ENCODE measurements around the gene TRIM33.

TRIM33 gene

DNA sequence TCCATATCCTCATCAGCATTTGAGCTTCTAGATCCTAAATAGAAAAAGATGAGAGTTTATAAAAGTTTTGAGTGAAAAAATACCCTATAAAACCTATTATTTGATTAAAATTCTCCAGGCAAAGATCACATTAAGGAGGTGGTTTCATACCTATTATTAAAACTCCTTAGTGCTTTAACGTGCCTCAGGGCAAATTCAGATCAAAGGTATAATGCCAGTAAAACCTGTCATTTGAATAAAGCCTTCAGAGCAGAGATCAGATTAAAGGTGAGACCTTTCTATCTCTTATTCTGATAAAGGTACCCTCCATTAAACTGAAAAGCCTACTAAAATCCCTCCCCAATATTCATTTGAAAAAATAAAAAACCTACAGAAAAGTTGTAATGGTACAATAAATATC lies 34.3 kb upstream of the TRIM33 start:
- no peak overlapping the region for H3K27ac ChIP-seq (ENCODE audit: low read depth, low read length)
- H3K4me3 ChIP-seq (ENCODE audit: low read depth in 1 of 2, low read length in 2 of 2): no peak overlapping the region
- H3K27me3 ChIP-seq (ENCODE audit: control insufficient read depth in 1 of 2, insufficient read depth in 2 of 2, low read length in 2 of 2): no peaks in the 10 kb centered on the region
- H3K4me1 ChIP-seq (ENCODE audit: control insufficient read depth in 1 of 2, insufficient read depth in 2 of 2, low read length in 2 of 2): no peaks in the 10 kb centered on the region
- no peak overlapping the region for H3K9ac ChIP-seq (ENCODE audit: low read depth in 1 of 2, low read length in 2 of 2)
- H3K36me3 ChIP-seq (ENCODE audit: control insufficient read depth in 1 of 2, insufficient read depth in 2 of 2, low read length in 2 of 2): no peaks in the 10 kb centered on the region
- no peaks in the 10 kb centered on the region for H3K9me3 ChIP-seq (ENCODE audit: control insufficient read depth in 1 of 2, low read length in 2 of 2)

DNA sequence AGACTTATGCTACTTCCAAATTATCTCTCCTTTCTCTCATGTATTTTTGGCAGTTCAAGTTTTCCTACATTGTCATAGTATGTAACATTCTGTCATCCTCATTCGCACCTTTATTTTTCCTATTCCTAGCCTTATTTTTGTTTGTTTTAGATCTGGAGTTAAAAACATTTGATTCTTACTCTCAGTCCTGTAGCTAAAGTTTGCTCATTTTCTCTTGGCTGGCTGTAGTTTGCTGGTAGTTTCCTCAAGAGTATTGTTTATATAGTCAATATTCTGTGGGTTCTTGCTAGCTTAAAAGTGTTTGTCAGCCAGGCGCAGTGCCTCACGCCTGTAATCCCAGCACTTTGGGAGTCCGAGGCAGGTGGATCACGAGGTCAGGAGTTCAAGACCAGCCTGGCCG lies 29.8 kb upstream of the TRIM33 start:
- H3K9ac ChIP-seq (ENCODE audit: low read depth in 1 of 2, low read length in 2 of 2): no peak overlapping the region

DNA sequence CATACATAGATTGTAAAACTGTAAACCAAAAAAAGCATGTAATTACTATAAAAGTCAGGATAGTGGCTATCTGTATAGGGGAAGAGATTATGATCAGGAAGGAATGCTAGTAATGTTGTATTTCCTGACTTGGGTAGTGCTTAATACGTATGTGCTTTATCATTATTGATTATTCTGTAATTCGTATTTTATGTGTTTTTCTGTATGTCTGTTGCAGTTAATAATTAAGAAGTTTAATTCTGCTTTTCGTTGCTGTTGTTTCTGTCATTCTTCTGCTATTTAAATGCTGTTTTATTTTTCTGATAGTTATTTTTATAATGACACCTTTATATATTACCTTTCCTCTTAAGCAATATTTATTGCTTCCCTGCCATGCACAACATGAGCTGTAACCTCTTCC lies 29.3 kb upstream of the TRIM33 start:
- H3K27me3 ChIP-seq (ENCODE audit: control insufficient read depth in 1 of 2, insufficient read depth in 2 of 2, low read length in 2 of 2): no peaks in the 10 kb centered on the region
- H3K36me3 ChIP-seq (ENCODE audit: control insufficient read depth in 1 of 2, insufficient read depth in 2 of 2, low read length in 2 of 2): no peaks in the 10 kb centered on the region
- H3K4me3 ChIP-seq (ENCODE audit: low read depth in 1 of 2, low read length in 2 of 2): no peak overlapping the region
- no peak overlapping the region for H3K27ac ChIP-seq (ENCODE audit: low read depth, low read length)
- H3K9me3 ChIP-seq (ENCODE audit: control insufficient read depth in 1 of 2, low read length in 2 of 2): no peaks in the 10 kb centered on the region
- H3K4me1 ChIP-seq (ENCODE audit: control insufficient read depth in 1 of 2, insufficient read depth in 2 of 2, low read length in 2 of 2): no peaks in the 10 kb centered on the region
- H3K9ac ChIP-seq (ENCODE audit: low read depth in 1 of 2, low read length in 2 of 2): no peak overlapping the region

More for the DNA sequence above, 29.8 kb upstream of the TRIM33 start:
- Histone ChIP-seq H3K27ac (ENCODE audit: low read depth, low read length) (no peak overlapping the region), H3K27me3 (ENCODE audit: control insufficient read depth in 1 of 2, insufficient read depth in 2 of 2, low read length in 2 of 2) (no peaks in the 10 kb centered on the region), H3K4me3 (ENCODE audit: low read depth in 1 of 2, low read length in 2 of 2) (no peak overlapping the region), H3K36me3 (ENCODE audit: control insufficient read depth in 1 of 2, insufficient read depth in 2 of 2, low read length in 2 of 2) (no peaks in the 10 kb centered on the region), H3K9me3 (ENCODE audit: control insufficient read depth in 1 of 2, low read length in 2 of 2) (no peaks in the 10 kb centered on the region), H3K4me1 (ENCODE audit: control insufficient read depth in 1 of 2, insufficient read depth in 2 of 2, low read length in 2 of 2) (no peaks in the 10 kb centered on the region)

DNA sequence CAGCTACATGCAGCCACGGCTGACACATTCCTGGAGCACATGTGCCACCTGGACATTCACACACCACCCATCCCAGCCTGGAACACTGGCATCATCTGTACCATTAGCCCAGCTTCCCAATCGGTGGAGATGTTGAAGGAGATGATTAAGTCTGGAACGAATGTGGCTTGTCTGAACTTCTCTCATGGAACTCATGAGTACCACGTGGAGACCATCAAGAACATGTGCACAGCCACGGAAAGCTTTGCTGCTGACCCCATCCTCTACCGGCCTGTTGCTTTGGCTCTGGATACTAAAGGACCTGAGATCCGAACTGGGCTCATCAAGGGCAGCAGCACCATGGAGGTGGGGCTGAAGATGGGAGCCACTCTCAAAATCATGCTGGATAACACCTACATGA lies 25.0 kb upstream of the TRIM33 start:
- Histone ChIP-seq H3K9me3 (ENCODE audit: control insufficient read depth in 1 of 2, low read length in 2 of 2) (no peaks in the 10 kb centered on the region), H3K9ac (ENCODE audit: low read depth in 1 of 2, low read length in 2 of 2) (no peak overlapping the region), H3K27me3 (ENCODE audit: control insufficient read depth in 1 of 2, insufficient read depth in 2 of 2, low read length in 2 of 2) (no peaks in the 10 kb centered on the region), H3K4me3 (ENCODE audit: low read depth in 1 of 2, low read length in 2 of 2) (no peak overlapping the region), H3K27ac (ENCODE audit: low read depth, low read length) (no peak overlapping the region), H3K36me3 (ENCODE audit: control insufficient read depth in 1 of 2, insufficient read depth in 2 of 2, low read length in 2 of 2) (no peaks in the 10 kb centered on the region), H3K4me1 (ENCODE audit: control insufficient read depth in 1 of 2, insufficient read depth in 2 of 2, low read length in 2 of 2) (no peaks in the 10 kb centered on the region)

DNA sequence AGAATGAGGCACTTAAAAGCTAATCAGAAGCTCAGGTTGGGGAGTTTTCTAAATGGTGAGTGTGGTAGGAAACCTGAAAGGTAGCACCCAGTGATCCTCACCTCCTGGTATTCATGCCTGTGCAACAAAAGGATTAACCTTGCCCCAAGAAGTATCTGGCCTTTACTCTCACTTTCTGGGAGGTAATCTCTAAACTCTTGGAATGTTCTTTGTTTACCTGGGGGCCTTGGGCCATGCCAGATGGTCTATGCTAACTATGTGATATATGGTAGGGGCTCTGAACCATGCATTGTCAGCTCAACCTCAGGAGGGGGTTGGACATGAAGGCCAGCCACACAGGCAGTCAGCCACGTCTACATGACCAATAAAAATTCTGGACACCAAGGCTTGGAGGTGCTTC lies 24.4 kb upstream of the TRIM33 start:
- no peak overlapping the region for H3K4me3 ChIP-seq (ENCODE audit: low read depth in 1 of 2, low read length in 2 of 2)
- no peak overlapping the region for H3K27ac ChIP-seq (ENCODE audit: low read depth, low read length)
- H3K9ac ChIP-seq (ENCODE audit: low read depth in 1 of 2, low read length in 2 of 2): no peak overlapping the region
- no peaks in the 10 kb centered on the region for H3K36me3 ChIP-seq (ENCODE audit: control insufficient read depth in 1 of 2, insufficient read depth in 2 of 2, low read length in 2 of 2)
- no peaks in the 10 kb centered on the region for H3K4me1 ChIP-seq (ENCODE audit: control insufficient read depth in 1 of 2, insufficient read depth in 2 of 2, low read length in 2 of 2)
- no peaks in the 10 kb centered on the region for H3K27me3 ChIP-seq (ENCODE audit: control insufficient read depth in 1 of 2, insufficient read depth in 2 of 2, low read length in 2 of 2)
- no peaks in the 10 kb centered on the region for H3K9me3 ChIP-seq (ENCODE audit: control insufficient read depth in 1 of 2, low read length in 2 of 2)

DNA sequence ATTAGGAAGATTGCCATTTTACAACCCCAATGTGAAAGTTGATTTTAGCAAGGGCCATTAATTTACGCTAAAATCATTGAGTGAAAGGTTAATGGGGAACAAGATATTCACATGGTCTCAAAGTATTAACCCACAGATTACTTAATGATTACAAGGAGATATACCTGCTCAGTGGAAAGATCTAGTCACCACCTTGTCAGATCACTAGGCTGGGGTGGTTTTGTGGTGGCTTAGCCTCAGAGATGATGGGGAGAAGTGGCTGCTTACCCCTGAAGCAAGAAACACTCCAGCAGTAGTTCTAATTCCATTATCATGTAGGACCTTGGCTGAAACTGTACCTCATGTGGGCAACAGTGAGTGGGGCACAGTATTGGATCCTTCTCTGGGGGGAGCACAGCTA lies 20.1 kb upstream of the TRIM33 start:
- Histone ChIP-seq H3K4me1 (ENCODE audit: control insufficient read depth in 1 of 2, insufficient read depth in 2 of 2, low read length in 2 of 2) (no peaks in the 10 kb centered on the region), H3K9me3 (ENCODE audit: control insufficient read depth in 1 of 2, low read length in 2 of 2) (no peaks in the 10 kb centered on the region), H3K27ac (ENCODE audit: low read depth, low read length) (no peak overlapping the region), H3K4me3 (ENCODE audit: low read depth in 1 of 2, low read length in 2 of 2) (no peak overlapping the region), H3K9ac (ENCODE audit: low read depth in 1 of 2, low read length in 2 of 2) (no peak overlapping the region), H3K36me3 (ENCODE audit: control insufficient read depth in 1 of 2, insufficient read depth in 2 of 2, low read length in 2 of 2) (no peaks in the 10 kb centered on the region), H3K27me3 (ENCODE audit: control insufficient read depth in 1 of 2, insufficient read depth in 2 of 2, low read length in 2 of 2) (no peaks in the 10 kb centered on the region)

DNA sequence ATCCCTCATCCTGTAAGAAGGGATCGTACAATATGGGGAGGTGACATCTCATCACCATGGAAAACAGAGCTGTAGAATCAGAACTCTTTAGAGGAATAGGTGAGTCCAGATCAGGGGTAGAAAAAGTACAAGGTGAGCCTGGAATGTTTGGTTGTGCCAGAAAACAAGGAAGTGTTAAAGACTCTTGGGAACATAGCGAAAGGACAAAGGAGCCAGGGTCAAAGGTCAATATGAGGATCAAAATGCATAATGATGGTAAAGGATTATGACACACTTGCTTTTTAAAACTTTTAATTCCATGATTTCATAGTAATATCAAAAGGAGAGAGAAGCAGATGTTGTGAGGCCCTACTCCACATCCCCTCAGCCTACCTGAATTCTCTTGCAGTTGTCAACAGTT lies 19.2 kb upstream of the TRIM33 start:
- Histone ChIP-seq H3K27ac (ENCODE audit: low read depth, low read length) (no peak overlapping the region), H3K27me3 (ENCODE audit: control insufficient read depth in 1 of 2, insufficient read depth in 2 of 2, low read length in 2 of 2) (no peaks in the 10 kb centered on the region), H3K9me3 (ENCODE audit: control insufficient read depth in 1 of 2, low read length in 2 of 2) (no peaks in the 10 kb centered on the region), H3K36me3 (ENCODE audit: control insufficient read depth in 1 of 2, insufficient read depth in 2 of 2, low read length in 2 of 2) (no peaks in the 10 kb centered on the region), H3K9ac (ENCODE audit: low read depth in 1 of 2, low read length in 2 of 2) (no peak overlapping the region), H3K4me1 (ENCODE audit: control insufficient read depth in 1 of 2, insufficient read depth in 2 of 2, low read length in 2 of 2) (no peaks in the 10 kb centered on the region), H3K4me3 (ENCODE audit: low read depth in 1 of 2, low read length in 2 of 2) (no peak overlapping the region)

DNA sequence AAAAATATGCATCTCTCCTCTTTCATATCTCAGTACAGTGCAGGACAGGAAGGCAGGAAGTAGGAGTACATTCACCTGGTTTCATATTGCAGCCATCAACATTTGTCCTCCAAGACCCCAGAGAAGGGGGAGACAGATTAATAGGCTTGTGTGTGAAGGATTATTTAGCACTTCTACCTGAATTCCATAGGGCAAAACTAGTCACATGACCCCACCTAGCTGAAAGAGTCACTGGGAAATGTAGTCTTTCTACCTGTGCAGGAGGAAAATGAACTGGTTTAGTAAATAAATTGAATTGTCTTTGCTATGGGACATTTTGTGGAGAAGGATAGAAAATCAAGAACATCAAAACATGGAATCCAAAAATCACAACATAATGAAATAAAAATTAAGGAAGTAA lies 13.9 kb upstream of the TRIM33 start:
- H3K9ac ChIP-seq (ENCODE audit: low read depth in 1 of 2, low read length in 2 of 2): no peak overlapping the region
- H3K9me3 ChIP-seq (ENCODE audit: control insufficient read depth in 1 of 2, low read length in 2 of 2): no peaks in the 10 kb centered on the region
- no peak overlapping the region for H3K4me3 ChIP-seq (ENCODE audit: low read depth in 1 of 2, low read length in 2 of 2)
- no peak overlapping the region for H3K27ac ChIP-seq (ENCODE audit: low read depth, low read length)
- no peaks in the 10 kb centered on the region for H3K4me1 ChIP-seq (ENCODE audit: control insufficient read depth in 1 of 2, insufficient read depth in 2 of 2, low read length in 2 of 2)
- H3K27me3 ChIP-seq (ENCODE audit: control insufficient read depth in 1 of 2, insufficient read depth in 2 of 2, low read length in 2 of 2): no peaks in the 10 kb centered on the region
- H3K36me3 ChIP-seq (ENCODE audit: control insufficient read depth in 1 of 2, insufficient read depth in 2 of 2, low read length in 2 of 2): no peaks in the 10 kb centered on the region

DNA sequence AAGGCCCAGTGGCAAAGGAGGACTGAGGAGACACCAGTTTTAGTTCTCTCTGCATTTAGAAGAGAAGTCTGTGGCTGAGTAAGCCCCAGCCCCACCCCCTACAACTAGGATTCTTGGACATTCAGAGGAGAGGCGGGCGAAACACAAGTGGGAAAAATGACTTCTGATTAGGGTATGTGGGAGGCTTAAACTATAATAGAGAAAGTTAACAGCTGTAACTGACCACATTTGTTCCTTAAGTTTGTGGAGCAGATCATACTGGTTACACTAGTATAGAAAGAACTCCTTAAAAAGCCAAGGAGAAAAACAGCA lies 11.2 kb upstream of the TRIM33 start:
- Histone ChIP-seq H3K4me1 (ENCODE audit: control insufficient read depth in 1 of 2, insufficient read depth in 2 of 2, low read length in 2 of 2) (no peaks in the 10 kb centered on the region), H3K4me3 (ENCODE audit: low read depth in 1 of 2, low read length in 2 of 2) (no peak overlapping the region), H3K9me3 (ENCODE audit: control insufficient read depth in 1 of 2, low read length in 2 of 2) (no peaks in the 10 kb centered on the region), H3K9ac (ENCODE audit: low read depth in 1 of 2, low read length in 2 of 2) (no peak overlapping the region), H3K27ac (ENCODE audit: low read depth, low read length) (no peak overlapping the region), H3K36me3 (ENCODE audit: control insufficient read depth in 1 of 2, insufficient read depth in 2 of 2, low read length in 2 of 2) (no peaks in the 10 kb centered on the region), H3K27me3 (ENCODE audit: control insufficient read depth in 1 of 2, insufficient read depth in 2 of 2, low read length in 2 of 2) (no peaks in the 10 kb centered on the region)

DNA sequence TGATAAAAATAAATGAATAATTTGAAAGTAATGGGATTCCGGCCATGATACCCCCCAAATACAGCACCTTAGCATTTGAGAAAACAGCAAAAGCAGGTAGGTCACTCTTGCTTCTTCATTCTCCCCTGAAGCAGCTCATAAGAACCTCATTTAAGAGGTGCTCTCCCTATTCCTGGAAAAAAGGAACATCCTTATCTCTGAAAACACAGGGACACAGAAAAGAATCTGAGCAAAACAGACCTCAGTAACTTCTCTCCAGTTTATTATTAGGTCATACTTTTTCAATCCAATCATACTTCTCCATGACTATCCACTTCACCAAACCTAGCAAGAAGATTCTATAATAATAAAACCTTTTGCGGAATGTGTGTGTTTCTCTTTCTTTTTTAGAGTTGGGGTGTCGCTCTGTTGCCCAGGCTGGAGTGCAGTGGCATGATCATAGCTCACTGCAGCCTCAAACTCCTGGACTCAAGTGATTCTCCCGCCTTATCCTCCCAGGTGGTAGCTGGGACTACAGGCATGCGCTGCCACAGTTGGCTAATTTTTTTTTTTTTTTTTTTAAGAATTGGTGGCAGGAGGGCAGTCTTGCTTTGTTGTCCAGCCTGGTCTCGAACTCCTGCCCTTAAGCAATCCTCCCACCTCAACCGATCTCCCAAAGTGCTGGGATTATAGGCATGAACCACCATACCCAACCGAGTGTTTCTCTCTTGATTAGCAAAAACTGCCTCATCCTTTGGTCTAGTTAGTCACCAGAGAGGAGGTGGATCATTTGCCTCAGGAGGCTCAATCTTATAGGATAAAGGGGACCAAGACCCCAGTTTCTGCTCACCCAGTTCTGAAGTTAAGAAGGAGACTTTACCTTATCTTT lies 10.6 kb upstream of the TRIM33 start:
- H3K27ac ChIP-seq (ENCODE audit: low read depth, low read length): no peak overlapping the region
- H3K9ac ChIP-seq (ENCODE audit: low read depth in 1 of 2, low read length in 2 of 2): no peak overlapping the region
- no peaks in the 10 kb centered on the region for H3K4me1 ChIP-seq (ENCODE audit: control insufficient read depth in 1 of 2, insufficient read depth in 2 of 2, low read length in 2 of 2)
- H3K4me3 ChIP-seq (ENCODE audit: low read depth in 1 of 2, low read length in 2 of 2): no peak overlapping the region
- no peaks in the 10 kb centered on the region for H3K9me3 ChIP-seq (ENCODE audit: control insufficient read depth in 1 of 2, low read length in 2 of 2)
- no peaks in the 10 kb centered on the region for H3K36me3 ChIP-seq (ENCODE audit: control insufficient read depth in 1 of 2, insufficient read depth in 2 of 2, low read length in 2 of 2)
- H3K27me3 ChIP-seq (ENCODE audit: control insufficient read depth in 1 of 2, insufficient read depth in 2 of 2, low read length in 2 of 2): no peaks in the 10 kb centered on the region

DNA sequence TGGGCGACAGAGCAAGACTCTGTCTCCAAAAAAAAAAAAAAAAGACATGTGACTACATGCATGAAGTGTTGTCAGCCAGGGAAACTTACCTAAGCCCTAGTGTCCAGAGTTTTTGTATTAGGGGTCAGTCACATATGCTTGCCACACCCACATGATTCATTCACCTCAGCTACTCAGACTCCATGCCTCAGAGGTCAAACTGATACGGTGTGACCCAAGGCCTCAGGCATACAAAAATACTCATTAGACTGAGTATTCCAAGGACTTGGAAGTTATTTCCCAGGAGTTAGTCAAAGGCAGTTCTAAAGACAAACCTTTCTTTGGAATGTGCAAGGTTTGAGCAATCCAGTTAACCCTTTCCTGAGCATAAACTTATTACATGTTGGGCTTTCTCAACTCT lies 6.3 kb upstream of the TRIM33 start:
- H3K9ac ChIP-seq (ENCODE audit: low read depth in 1 of 2, low read length in 2 of 2): no peak overlapping the region
- no peak overlapping the region for H3K27ac ChIP-seq (ENCODE audit: low read depth, low read length)
- no peaks in the 10 kb centered on the region for H3K9me3 ChIP-seq (ENCODE audit: control insufficient read depth in 1 of 2, low read length in 2 of 2)
- H3K27me3 ChIP-seq (ENCODE audit: control insufficient read depth in 1 of 2, insufficient read depth in 2 of 2, low read length in 2 of 2): no peaks in the 10 kb centered on the region
- peaks cover 0 to 3% of the 10 kb centered on the region in 2 donors for H3K4me1 ChIP-seq (ENCODE audit: control insufficient read depth in 1 of 2, insufficient read depth in 2 of 2, low read length in 2 of 2)
- H3K4me3 ChIP-seq (ENCODE audit: low read depth in 1 of 2, low read length in 2 of 2): no peak overlapping the region
- H3K36me3 ChIP-seq (ENCODE audit: control insufficient read depth in 1 of 2, insufficient read depth in 2 of 2, low read length in 2 of 2): no peaks in the 10 kb centered on the region

Measured in duodenal mucosa (tissue), 2 donors.